Stimulated activated naive CD4-positive, alpha-beta T cell (primary cell): ENCODE results near the gene EFHC2.
"Not testable (repeated sequence)": the region's sequence is repeated elsewhere in the genome, so short reads cannot be mapped to it uniquely, and the experiment has no call there.

ENCODE experiments used
- DNase-seq, 6 experiments: peaks; one replicate each; lab custom pipeline; 2025; lab: John Stamatoyannopoulos, UW

The EFHC2 gene

GRCh38 chrX:44291468-44292092, 51.9 kb downstream of the EFHC2 start:
- no peak for DNase-seq

- no peak for DNase-seq
These were observed 52.8 kb downstream of the EFHC2 start for GRCh38 chrX:44290718-44291117.

DNA sequence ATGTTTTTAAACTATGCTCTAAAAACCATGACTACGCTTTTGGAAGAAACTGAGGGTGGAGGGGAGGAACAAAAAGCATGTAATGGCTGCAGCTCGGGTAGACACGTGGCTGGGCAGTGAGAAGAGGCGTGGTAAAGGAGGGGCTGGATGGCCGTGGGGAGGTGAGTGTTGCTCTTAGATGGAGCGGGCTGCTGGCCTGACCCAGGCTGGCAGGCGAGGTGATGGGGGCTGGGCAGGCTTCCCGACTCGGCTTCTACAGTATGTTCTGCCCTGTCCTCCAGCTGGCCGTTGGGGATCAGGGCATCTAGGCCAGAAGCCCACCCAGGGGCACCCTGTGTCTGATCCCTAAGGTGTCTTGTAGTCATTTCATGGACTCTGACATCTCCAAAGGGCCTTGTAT, 60.7 kb downstream of the EFHC2 start:
- DNase-seq = no peak

GRCh38 chrX:44280116-44280515, 63.4 kb downstream of the EFHC2 start:
- no peak for DNase-seq

DNA sequence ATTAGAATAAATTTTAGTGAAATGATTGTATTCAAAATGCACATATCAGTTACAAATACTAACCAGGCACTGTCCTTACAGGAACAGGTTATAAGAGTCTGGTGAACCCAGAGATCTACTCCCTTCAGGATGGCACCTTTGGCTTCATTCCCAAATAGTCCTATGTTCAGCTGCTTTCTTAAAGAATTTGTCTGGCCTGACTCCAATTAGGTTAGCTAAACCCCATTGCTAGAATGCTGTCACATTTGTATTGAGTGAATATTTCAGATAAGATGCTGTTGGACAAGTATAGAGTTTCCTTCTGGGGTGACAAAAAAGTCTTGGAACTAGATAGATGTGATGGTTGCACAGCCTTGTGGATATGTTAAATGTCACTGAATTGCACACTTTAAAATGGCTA, 69.4 kb downstream of the EFHC2 start:
- no peak for DNase-seq

- no peak for DNase-seq
These were observed 75.6 kb downstream of the EFHC2 start for GRCh38 chrX:44267861-44268260.

DNA sequence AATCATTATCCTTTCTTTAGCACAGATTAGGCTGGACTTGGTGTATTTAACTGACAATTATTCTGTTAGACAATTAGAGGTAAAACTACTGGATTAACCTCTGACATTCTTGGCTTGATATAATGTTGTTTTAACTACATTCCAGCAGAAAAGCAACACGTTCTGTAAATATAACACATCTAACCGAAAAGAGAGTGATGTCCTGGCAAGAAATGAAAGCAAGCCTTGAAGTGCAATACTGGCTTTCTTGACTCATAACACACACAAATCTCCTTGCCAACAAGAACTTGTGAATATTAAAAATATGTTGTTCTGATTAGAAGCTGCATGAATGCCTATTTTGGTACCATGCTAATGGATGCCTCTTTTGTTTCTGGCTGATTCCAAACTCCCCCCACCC, 76.4 kb downstream of the EFHC2 start:
- DNase-seq = no peak

DNA sequence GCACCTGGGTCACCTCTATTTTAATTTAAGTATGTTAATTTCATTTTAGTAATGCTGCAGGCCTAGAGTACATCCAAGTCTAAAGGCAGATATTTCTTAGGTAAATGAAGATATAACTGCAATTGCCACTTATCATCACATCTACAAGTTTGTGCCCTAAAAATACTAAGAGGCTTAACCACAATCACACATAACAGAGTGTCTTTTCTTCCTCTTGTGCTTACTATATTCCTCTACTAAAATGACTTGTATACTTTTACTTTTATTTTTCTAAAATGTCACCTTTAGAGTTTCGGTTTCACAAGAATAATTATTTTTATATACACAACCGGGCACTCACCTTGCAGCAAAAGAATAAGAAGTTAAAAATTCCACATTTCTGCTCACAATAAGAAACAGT, 77.9 kb downstream of the EFHC2 start:
- peak in 2 of 6 experiments; percentile 20 to 40 for DNase-seq

- peak in 3 of 6 experiments; percentile 7 to 51 (median 20) for DNase-seq
These were observed 78.5 kb downstream of the EFHC2 start for GRCh38 chrX:44264936-44265335.

GRCh38 chrX:44261286-44261685, 82.2 kb downstream of the EFHC2 start:
- no peak for DNase-seq

DNA sequence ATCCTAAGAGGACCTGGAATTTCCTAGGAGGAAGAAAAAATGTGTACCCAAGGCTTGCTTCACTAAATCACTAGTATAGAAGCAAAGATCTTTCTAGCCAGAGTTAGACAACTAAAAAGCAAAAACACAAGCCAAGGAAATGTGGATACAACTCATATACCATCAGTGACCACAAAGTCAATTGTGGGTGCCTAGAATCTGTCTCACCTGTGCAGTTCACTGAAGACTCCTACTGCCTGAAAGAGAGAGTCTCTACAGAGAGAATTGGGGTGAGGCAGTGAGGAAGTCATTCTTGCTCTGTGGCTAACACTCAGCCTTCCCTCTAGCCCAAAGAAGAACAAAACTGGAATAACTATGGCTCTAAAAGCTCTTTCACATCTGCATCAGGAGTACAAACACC, 82.9 kb downstream of the EFHC2 start:
- no peak for DNase-seq

GRCh38 chrX:44255742-44256141, 87.7 kb downstream of the EFHC2 start:
- DNase-seq = not testable (repeated sequence)

DNA sequence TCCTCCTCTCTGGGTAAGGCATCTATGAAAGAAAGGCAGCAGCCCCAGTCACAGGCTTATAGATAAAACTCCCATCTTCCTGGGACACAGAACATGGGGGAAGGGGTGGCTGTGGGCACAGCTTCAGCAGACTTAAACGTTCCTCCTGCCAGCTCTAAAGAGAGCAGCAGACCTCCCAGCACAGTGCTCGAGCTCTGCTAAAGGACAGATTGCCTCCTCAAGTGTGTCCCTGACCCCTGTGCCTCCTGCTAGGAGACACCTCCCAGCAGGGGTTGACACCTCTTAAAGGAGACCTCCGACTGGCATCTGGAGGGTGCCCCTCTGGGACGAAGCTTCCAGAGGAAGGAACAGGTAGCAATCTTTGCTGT, 89.9 kb downstream of the EFHC2 start:
- DNase-seq = no peak

DNA sequence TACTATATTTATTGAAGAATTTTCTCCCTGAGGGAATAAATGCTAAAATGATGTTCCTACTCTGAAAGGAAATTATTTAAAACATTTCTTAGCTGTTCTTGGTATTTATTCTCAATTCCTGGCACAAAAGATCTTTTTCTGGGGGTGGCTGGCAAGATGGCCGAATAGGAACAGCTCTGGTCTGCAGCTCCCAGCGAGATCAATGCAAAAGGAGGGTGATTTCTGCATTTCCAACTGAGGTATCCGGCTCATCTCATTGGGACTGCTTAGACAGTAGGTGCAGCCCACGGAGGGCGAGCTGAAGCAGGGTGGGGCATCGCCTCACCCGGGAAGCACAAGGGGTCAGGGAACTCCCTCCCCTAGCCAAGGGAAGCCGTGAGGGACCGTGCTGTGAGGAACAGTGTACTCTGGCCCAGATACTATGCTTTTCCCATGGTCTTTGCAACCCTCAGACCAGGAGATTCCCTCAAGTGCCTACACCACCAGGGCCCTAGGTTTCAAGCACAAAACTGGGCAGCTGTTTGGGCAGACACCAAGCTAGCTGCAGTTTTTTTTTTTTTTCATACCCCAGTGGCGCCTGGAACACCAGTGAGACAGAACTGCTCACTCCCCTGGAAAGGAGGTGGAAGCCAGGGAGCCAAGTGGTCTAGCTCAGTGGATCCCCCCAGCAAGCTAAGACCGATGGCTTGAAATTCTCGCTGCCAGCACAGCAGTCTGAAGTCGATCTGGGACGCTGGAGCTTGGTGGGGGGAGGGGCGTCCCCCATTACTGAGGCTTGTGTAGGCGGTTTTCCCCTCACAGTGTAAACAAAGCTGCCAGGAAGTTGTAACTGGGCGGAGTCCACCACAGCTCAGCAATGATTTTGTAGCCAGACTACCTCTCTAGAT, 90.5 kb downstream of the EFHC2 start:
- DNase-seq = peak; percentile 38 to 82 (median 60)

DNA sequence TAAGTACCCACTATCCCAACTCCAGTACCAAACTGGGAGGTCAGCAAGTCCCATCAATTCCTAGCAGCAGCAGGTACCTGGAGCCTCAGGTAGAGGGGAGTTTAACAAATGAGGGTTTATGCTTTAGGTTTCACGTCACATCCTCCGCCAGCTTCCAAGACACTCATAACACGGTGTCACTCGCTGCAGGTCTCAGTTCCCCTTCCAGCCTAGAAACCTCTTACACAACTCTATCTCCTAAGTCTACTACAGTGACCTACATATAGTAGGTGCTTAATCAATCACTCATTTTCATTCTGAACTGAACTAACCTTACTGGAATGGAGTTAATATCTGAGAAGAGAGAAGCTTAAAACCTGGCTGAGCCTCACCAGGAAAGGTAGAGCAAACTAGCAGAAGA, 96.0 kb downstream of the EFHC2 start:
- DNase-seq = no peak

DNA sequence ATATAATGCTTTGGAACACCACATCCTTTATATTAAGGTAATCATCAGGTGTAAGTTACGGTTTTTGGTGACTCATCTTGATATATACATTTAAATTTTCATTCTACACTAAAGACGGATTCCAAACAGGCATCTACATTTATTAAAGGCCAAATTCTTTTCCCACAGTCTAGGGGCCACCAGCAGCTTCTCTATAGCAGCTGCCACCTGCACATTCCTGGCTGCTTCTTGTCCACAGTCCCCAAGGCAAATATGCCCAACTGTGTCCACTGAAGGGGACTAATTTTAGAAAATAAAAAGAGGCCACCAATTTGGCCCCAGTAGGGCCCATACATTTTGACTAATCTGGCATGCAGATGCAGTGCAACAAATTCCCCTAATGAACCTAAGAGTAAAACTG, 96.6 kb downstream of the EFHC2 start:
- DNase-seq = no peak

- DNase-seq = peak in 4 of 6 experiments; percentile 1 to 21 (median 11)
These were observed 97.7 kb downstream of the EFHC2 start for GRCh38 chrX:44245733-44246132.

- DNase-seq = peak in 3 of 6 experiments; percentile 8 to 45 (median 43)
These were observed 99.5 kb downstream of the EFHC2 start for GRCh38 chrX:44244008-44244407.

- no peak for DNase-seq
These were observed 101.9 kb downstream of the EFHC2 start for GRCh38 chrX:44241546-44241945.

- no peak for DNase-seq
These were observed 103.4 kb downstream of the EFHC2 start for GRCh38 chrX:44240036-44240435.

DNA sequence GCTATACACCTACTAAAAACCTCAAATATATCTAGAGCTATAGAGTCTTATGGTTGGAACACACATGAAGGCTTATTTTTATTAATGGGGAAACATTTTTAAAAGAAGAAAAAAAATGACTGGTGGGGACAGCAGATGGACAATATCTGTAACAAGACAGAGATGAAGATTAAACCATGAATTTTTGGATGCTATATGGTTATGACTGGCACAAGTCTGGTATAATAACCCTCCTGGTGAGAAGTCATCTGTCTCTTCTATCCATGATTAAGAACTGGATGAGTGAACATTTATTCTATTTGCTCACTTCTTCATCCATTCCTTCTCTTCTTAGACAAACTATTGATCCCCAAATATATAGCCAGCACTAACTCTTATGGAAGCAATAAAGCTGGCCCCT, 104.4 kb downstream of the EFHC2 start:
- DNase-seq = no peak

- DNase-seq = no peak
These were observed 107.9 kb downstream of the EFHC2 start for GRCh38 chrX:44235534-44235933.

DNA sequence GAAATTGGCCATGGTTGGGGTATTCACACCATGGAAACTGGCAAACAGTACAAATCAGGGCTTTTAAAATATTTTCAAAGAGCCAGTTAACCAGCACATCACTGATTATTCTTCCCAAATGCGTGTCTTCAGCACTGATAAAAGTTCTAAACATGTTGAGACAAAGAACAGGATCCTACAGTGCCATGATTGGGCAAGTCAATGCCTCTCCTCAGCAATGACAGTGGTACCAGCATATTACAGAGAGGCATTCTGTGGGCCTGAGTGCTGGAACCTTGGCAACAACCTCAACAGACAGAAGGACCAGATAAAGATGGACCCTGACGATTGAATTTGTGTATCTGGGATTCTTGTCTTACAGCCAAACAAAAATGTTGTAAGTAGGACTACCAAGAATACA, 108.9 kb downstream of the EFHC2 start:
- DNase-seq = no peak

- no peak for DNase-seq
These were observed 109.4 kb downstream of the EFHC2 start for GRCh38 chrX:44234116-44234515.
